Dendritic cell treated with granulocyte-macrophage colony-stimulating factor and Interleukin-4, amounts not matched to agents 40 ng/mL and 50 ng/mL, for 4 days (primary cell): ENCODE data around the gene PIK3R2.
"Not testable (repeated sequence)": the region's sequence is repeated elsewhere in the genome, so short reads cannot be mapped to it uniquely, and the experiment has no call there.

Experiments used
- H3K27ac Mint-ChIP-seq: one replicate; pipeline ENCODE4 v1.8.0; 2022; ENCODE audit warnings: mild to moderate bottlenecking, mixed read lengths
- H3K27me3 Mint-ChIP-seq: one replicate; pipeline ENCODE4 v1.8.0; 2022; ENCODE audit warnings: mild to moderate bottlenecking, mixed read lengths
- H3K36me3 Mint-ChIP-seq: one replicate; pipeline ENCODE4 v1.8.0; 2022; ENCODE audit warnings: low read depth, mixed read lengths
- H3K4me1 Mint-ChIP-seq: one replicate; pipeline ENCODE4 v1.8.0; 2022; ENCODE audit warnings: low read depth, mixed read lengths
- H3K4me3 Mint-ChIP-seq: one replicate; pipeline ENCODE4 v1.8.0; 2022; ENCODE audit warnings: mild to moderate bottlenecking, moderate library complexity, mixed read lengths
- H3K9me3 Mint-ChIP-seq: one replicate; pipeline ENCODE4 v1.8.0; 2022; ENCODE audit warnings: mixed read lengths
- intact Hi-C: fragments of 100-400 bp; cut with micrococcal nuclease; formaldehyde crosslinking; loops from one replicate; pipeline ENCODE4 v1.15.0; 2022

Gene PIK3R2

GRCh38 chr19:18202778-18203407 lies 49.9 kb downstream of the PIK3R2 start:
- Mint-ChIP-seq H3K36me3 (peaks cover 49% of the 10 kb centered on the region), H3K4me1 (peaks cover 34% of the 10 kb centered on the region), H3K9me3 (no peaks in the 10 kb centered on the region), H3K27ac (peak overlapping the region; percentile 94), H3K27me3 (peaks cover 14% of the 10 kb centered on the region), H3K4me3 (peak overlapping the region; percentile 93)
- intact Hi-C loops: loop anchor here (5.0 to 10.0 kb wide), 2 partner anchors 122 to 214 kb away; partner anchors contain the start of genes LSM4 and SSBP4

- Mint-ChIP-seq H3K4me1 (peaks cover 34% of the 10 kb centered on the region), H3K27ac (peak overlapping the region; percentile 94), H3K27me3 (peaks cover 18% of the 10 kb centered on the region), H3K36me3 (peaks cover 44% of the 10 kb centered on the region), H3K9me3 (no peaks in the 10 kb centered on the region), H3K4me3 (peak overlapping the region; percentile 93)
- intact Hi-C loops: loop anchor here (5.0 to 10.0 kb wide), 2 partner anchors 121 to 214 kb away; partner anchors contain the start of genes LSM4 and SSBP4
Observed at GRCh38 chr19:18203408-18203862, 50.5 kb downstream of the PIK3R2 start.

- peaks cover 23% of the 10 kb centered on the region for H3K27me3 Mint-ChIP-seq
- peak within 1 kb of the TSS; percentile 93 for H3K4me3 Mint-ChIP-seq
- H3K4me1 Mint-ChIP-seq: peaks cover 34% of the 10 kb centered on the region
- peak within 1 kb of the TSS; percentile 94 for H3K27ac Mint-ChIP-seq
- H3K36me3 Mint-ChIP-seq: peaks cover 39% of the 10 kb centered on the region
- intact Hi-C loops: loop anchor here (1.0 to 10.0 kb wide), 4 partner anchors 12 to 213 kb away; partner anchors contain the start of genes IFI30, LSM4 and SSBP4
- no peaks in the 10 kb centered on the region for H3K9me3 Mint-ChIP-seq
Observed at GRCh38 chr19:18203863-18204393, 51.0 kb downstream of the PIK3R2 start, which contains the start of gene RAB3A. Gene RAB3A, minus strand, starts transcription at chr19:18204042. Its CDS starts 1,302 bp downstream, at chr19:18202740.

- Mint-ChIP-seq H3K9me3 (no peaks in the 10 kb centered on the region), H3K27me3 (peaks cover 28% of the 10 kb centered on the region)
Observed at GRCh38 chr19:18204394-18205199, 51.6 kb downstream of the PIK3R2 start.

GRCh38 chr19:18205200-18205892 lies 52.4 kb downstream of the PIK3R2 start:
- Mint-ChIP-seq H3K36me3 (peaks cover 25% of the 10 kb centered on the region), H3K4me3 (peak overlapping the region; percentile 87), H3K27me3 (peaks cover 36% of the 10 kb centered on the region), H3K9me3 (no peaks in the 10 kb centered on the region), H3K27ac (peak overlapping the region; percentile 94), H3K4me1 (peaks cover 34% of the 10 kb centered on the region)
- intact Hi-C loops: loop anchor here (10.0 kb wide), 1 partner anchor 119 kb away; the partner anchor contains the start of gene LSM4

More at GRCh38 chr19:18204394-18205199, 51.6 kb downstream of the PIK3R2 start:
- Mint-ChIP-seq H3K27ac (peak overlapping the region; percentile 94), H3K4me3 (peak overlapping the region; percentile 87), H3K36me3 (peaks cover 32% of the 10 kb centered on the region), H3K4me1 (peaks cover 34% of the 10 kb centered on the region)
- intact Hi-C loops: loop anchor here (1.0 to 10.0 kb wide), 4 partner anchors 12 to 213 kb away; partner anchors contain the start of genes IFI30, LSM4 and SSBP4

- H3K27me3 Mint-ChIP-seq: peaks cover 41% of the 10 kb centered on the region
- peaks cover 34% of the 10 kb centered on the region for H3K4me1 Mint-ChIP-seq
- H3K36me3 Mint-ChIP-seq: peaks cover 22% of the 10 kb centered on the region
- H3K27ac Mint-ChIP-seq: no peak overlapping the region
- no peaks in the 10 kb centered on the region for H3K9me3 Mint-ChIP-seq
- intact Hi-C loops: loop anchor here (10.0 kb wide), 1 partner anchor 119 kb away; the partner anchor contains the start of gene LSM4
- no peak overlapping the region for H3K4me3 Mint-ChIP-seq
Observed at GRCh38 chr19:18206018-18206417, 53.1 kb downstream of the PIK3R2 start.

- Mint-ChIP-seq H3K4me3 (no peak overlapping the region), H3K27ac (no peak overlapping the region), H3K27me3 (peaks cover 40% of the 10 kb centered on the region), H3K9me3 (no peaks in the 10 kb centered on the region), H3K36me3 (peaks cover 7% of the 10 kb centered on the region), H3K4me1 (peaks cover 18% of the 10 kb centered on the region)
- intact Hi-C loops: loop anchor here (1.0 to 10.0 kb wide), 2 partner anchors 43 to 116 kb away; partner anchors contain the start of gene LSM4
Observed at GRCh38 chr19:18208098-18208951, 55.4 kb downstream of the PIK3R2 start.

- not testable (repeated sequence) for H3K4me3 Mint-ChIP-seq, H3K9me3 Mint-ChIP-seq, H3K27ac Mint-ChIP-seq, H3K36me3 Mint-ChIP-seq
- H3K4me1 Mint-ChIP-seq: peaks cover 12% of the 10 kb centered on the region
- H3K27me3 Mint-ChIP-seq: peaks cover 45% of the 10 kb centered on the region
- intact Hi-C loops: loop anchor here (10.0 kb wide), 1 partner anchor 115 kb away; the partner anchor contains the start of gene LSM4
Observed at GRCh38 chr19:18209912-18210311, 56.9 kb downstream of the PIK3R2 start.

GRCh38 chr19:18211683-18212082 lies 58.7 kb downstream of the PIK3R2 start:
- peaks cover 12% of the 10 kb centered on the region for H3K4me1 Mint-ChIP-seq
- H3K9me3 Mint-ChIP-seq: no peaks in the 10 kb centered on the region
- H3K36me3 Mint-ChIP-seq: no peaks in the 10 kb centered on the region
- no peak overlapping the region for H3K27ac Mint-ChIP-seq
- H3K4me3 Mint-ChIP-seq: no peak overlapping the region
- peaks cover 48% of the 10 kb centered on the region for H3K27me3 Mint-ChIP-seq
- intact Hi-C loops: no loop called here

- Mint-ChIP-seq H3K27me3 (peaks cover 42% of the 10 kb centered on the region), H3K27ac (peak overlapping the region; percentile 33), H3K36me3 (no peaks in the 10 kb centered on the region), H3K4me3 (no peak overlapping the region), H3K4me1 (peaks cover 12% of the 10 kb centered on the region), H3K9me3 (no peaks in the 10 kb centered on the region)
- intact Hi-C loops: no loop called here
Observed at GRCh38 chr19:18214779-18215433, 61.9 kb downstream of the PIK3R2 start.

GRCh38 chr19:18216789-18217188 lies 63.8 kb downstream of the PIK3R2 start:
- Mint-ChIP-seq H3K27ac (no peak overlapping the region), H3K4me1 (peaks cover 12% of the 10 kb centered on the region)
- intact Hi-C loops: no loop called here

GRCh38 chr19:18218159-18218558 lies 65.2 kb downstream of the PIK3R2 start:
- intact Hi-C loops: no loop called here

More at GRCh38 chr19:18216789-18217188, 63.8 kb downstream of the PIK3R2 start:
- no peaks in the 10 kb centered on the region for H3K36me3 Mint-ChIP-seq
- no peaks in the 10 kb centered on the region for H3K9me3 Mint-ChIP-seq
- H3K4me3 Mint-ChIP-seq: no peak overlapping the region
- peaks cover 41% of the 10 kb centered on the region for H3K27me3 Mint-ChIP-seq

More at GRCh38 chr19:18218159-18218558, 65.2 kb downstream of the PIK3R2 start:
- H3K27ac Mint-ChIP-seq: no peak overlapping the region
- no peak overlapping the region for H3K4me3 Mint-ChIP-seq
- peaks cover 12% of the 10 kb centered on the region for H3K4me1 Mint-ChIP-seq
- peaks cover 49% of the 10 kb centered on the region for H3K27me3 Mint-ChIP-seq
- H3K36me3 Mint-ChIP-seq: no peaks in the 10 kb centered on the region
- H3K9me3 Mint-ChIP-seq: no peaks in the 10 kb centered on the region
